CD4-positive, alpha-beta T cell treated with Interleukin-4 for 1 hour (primary cell): ENCODE results near the gene CLBA1.
"Not testable (repeated sequence)": the region's sequence is repeated elsewhere in the genome, so short reads cannot be mapped to it uniquely, and the experiment has no call there.

Source experiments
- DNase-seq, 2 donors: peaks; one replicate each; pipeline ENCODE4 v3.0.0-alpha.2; 2020 to 2022

Gene CLBA1

GRCh38 chr14:104947881-104948735, 37.5 kb upstream of the CLBA1 start:
- DNase-seq: not testable (repeated sequence)

DNA sequence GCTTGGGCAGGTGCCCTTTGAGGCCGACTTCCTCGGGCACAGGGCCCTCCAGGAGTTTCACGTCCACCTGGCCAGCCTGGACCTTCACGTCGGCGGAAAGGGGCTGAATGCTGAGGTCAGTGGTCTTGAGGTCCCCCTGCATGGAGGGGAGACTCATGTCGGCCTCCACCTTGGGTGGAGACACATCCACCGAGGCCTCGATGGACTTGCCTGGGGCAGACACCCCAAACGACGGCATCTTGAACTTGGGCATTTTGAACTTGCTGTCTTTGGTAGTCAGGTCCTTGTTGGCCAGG, 36.9 kb upstream of the CLBA1 start:
- DNase-seq: no peak

DNA sequence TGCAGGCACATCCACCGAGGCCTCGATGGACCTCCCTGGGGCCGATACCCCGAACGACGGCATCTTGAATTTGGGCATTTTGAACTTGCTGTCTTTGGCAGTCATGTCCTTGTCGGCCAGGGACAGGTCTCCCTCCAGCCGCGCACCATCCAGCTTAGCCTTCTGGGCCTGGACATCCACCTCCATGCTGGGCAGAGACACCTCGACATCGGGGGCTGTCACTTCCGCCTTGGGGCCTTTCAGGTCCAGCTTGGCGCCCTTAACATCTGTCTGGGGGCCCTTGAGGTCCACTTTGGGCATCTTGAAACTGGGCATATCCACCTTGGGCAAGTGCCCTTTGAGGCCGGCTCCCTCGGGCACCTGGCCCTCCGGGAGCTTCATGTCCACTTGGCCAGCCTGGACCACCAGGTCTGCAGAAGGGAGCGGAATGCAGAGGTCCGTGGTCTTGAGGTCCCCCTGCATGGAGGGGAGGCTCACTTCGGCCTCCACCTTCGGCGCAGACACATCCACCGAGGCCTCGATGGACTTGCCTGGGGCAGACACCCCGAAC, 36.1 kb upstream of the CLBA1 start:
- DNase-seq: not testable (repeated sequence)

- no peak for DNase-seq
Measured at GRCh38 chr14:104950021-104950420, 35.6 kb upstream of the CLBA1 start.

DNA sequence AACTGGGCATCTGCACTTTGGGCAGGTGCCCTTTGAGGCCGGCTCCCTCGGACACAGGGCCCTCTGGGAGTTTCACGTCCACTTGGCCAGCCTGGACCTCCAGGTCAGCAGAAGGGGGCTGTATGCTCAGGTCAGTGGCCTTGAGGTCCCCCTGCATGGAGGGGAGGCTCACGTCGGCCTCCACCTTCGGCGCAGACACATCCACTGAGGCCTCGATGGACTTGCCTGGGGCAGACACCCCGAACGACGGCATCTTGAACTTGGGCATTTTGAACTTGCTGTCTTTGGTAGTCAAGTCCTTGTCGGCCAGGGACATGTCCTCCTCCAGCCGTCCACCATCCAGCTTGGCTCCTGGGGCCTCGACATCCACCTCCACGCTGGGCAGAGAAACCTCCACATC, 34.9 kb upstream of the CLBA1 start:
- not testable (repeated sequence) for DNase-seq

GRCh38 chr14:104951863-104952657, 33.5 kb upstream of the CLBA1 start:
- not testable (repeated sequence) for DNase-seq

DNA sequence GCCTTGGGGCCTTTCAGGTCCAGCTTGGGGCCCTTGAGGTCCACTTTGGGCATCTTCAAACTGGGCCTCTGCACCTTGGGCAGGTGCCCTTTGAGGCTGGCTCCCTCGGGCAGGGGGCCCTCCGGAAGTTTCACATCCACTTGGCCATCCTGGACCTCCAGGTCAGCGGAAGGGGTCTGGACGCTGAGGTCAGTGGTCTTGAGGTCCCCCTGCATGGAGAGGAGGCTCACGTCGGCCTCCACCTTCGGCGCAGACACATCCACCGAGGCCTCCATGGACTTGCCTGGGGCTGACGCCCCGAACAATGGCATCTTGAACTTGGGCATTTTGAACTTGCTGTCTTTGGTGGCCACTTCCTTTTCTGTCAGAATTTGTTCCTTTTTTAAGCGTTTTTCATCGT, 32.5 kb upstream of the CLBA1 start:
- DNase-seq: no peak

DNA sequence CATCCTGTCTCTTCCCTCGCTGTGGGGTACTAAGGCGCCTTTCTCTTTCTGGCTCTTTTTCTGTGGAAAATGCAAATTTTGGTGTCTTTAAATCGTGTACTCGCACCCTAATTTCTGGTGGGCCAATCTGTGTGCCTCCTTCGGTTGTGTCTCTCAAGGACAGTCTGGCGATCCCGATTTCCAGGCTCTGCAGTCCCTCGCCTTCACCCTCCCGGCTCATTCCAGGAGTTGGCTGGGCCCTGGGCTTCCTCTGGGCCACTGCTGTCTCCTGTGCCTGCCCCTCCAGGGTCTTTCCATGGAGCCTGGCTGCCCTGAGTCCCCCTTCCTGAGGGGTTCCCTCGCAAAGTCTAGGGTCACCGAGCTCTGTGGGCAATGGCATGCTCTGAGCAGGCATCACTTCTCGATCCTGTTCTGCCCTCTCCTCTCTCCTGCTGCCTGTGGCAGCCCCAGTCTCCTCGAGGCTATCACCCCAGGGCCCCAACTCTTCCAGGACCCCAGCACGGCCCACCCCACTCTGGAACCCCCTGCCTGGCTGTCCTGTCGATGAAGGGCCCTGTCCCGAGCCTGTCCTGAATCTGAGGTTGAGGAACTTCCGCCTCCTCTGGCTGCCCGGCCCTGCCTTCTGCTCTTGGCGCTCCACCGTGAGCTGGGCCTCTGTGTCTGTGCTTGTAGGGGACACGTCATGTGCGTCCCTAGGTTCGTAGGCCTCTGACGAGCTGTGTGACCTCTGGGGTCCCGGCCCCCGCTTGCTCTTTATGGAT, 31.5 kb upstream of the CLBA1 start:
- no peak for DNase-seq

DNA sequence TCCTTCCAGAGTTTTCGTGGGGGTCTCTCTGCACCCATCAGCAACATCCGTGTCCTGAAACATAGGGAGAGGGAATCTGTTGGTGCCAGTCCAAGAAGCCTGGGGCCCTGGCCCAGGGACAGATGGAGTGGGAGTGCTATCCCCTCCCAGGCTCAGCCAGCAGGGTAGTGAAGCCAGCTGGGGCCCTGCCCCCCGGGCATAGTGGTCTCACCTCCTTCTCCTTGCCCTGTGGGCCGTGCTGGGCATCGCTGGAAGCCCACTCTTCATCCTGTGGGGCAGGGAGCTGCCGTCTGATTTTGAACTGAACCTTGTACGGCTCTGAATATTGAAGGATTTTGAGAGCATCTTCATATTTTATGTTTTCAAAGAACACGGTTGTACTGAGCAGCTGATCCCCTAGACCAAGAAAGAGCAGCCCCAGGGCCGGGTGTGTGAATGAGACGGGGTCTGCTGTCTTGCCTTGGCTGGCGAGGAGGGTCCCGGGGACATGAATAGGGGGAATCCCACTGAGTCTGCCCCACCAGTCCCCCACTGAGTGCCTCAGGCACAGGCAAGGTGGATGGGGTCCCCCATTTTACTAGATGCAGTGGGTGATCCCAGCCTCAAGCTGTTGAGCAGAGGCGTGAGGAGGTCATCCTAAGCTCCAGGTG, 30.7 kb upstream of the CLBA1 start:
- no peak for DNase-seq

DNA sequence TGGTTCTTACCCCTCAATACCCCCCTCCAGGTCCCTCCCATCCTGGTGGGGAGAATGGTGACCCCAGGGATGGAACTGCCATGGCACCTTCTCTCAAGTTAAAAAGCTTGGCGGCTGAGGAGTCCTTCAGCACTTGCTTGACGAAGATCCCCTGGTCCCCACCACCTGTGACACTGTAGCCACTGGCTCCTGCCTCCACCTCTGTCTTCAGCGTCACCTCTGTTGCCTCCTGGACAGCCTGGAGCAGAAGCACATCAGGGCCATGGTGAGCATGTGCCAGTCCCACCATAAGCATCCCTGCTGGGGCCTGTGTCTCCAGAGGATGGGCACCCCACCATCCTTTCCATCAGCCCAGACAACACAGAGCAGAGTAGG, 30.2 kb upstream of the CLBA1 start:
- DNase-seq: no peak

- DNase-seq: no peak
Measured at GRCh38 chr14:104956290-104956890, 29.2 kb upstream of the CLBA1 start.

GRCh38 chr14:104957146-104958113, 28.2 kb upstream of the CLBA1 start:
- no peak for DNase-seq

DNA sequence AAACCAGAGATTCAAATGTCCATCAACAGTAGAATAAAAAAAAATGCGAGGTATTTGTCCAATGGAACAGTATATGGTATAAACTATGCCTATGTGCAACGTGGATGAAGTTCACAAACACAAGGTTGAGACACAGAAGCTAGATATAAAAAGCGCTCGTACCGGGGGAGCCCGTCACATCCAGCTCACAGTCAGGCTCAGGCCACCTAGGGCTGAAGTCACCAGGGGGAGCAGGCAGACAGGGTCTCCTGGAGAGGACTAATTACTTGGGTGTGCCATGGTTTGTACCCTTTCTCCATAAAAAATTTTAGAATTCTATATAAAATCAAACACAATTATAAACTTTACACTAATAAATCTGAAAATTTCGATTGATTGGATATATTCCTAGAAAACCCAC, 21.0 kb upstream of the CLBA1 start:
- DNase-seq: no peak

DNA sequence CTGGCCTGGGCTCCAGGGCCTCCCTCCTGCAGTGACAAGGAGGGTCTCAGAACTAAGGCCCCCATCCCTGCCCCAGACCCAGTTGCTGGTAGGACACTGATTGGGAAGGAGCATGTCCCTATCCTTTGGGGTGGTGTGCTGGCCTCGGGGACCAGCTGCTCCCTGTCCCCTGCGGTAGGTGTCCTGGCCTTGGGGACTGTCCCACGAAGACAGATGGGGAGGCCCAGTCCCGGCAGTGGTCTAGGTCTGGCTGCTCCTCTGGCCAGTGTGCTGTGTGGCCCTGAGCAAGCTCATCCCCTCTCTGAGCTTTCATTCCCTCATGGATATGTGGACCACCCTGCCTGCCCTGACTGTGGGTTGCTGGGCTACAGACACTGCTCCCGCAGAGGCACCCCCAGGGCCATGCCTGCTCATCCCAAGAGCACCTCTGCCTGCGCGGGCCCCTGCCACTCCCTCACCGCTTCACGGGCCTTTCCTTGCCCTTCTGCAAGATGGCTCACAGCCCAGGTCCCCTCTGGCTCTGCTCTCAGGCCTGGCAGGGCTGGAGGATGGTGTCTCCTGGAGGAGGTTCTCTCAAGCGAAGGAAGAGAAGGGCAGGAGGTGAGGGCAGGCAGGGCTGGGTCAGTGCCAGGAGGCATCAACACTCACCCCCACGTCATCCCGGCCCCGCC, 19.9 kb upstream of the CLBA1 start:
- DNase-seq: no peak

GRCh38 chr14:104966261-104966865, 19.2 kb upstream of the CLBA1 start:
- no peak for DNase-seq

GRCh38 chr14:104966981-104967385, 18.6 kb upstream of the CLBA1 start:
- no peak for DNase-seq

DNA sequence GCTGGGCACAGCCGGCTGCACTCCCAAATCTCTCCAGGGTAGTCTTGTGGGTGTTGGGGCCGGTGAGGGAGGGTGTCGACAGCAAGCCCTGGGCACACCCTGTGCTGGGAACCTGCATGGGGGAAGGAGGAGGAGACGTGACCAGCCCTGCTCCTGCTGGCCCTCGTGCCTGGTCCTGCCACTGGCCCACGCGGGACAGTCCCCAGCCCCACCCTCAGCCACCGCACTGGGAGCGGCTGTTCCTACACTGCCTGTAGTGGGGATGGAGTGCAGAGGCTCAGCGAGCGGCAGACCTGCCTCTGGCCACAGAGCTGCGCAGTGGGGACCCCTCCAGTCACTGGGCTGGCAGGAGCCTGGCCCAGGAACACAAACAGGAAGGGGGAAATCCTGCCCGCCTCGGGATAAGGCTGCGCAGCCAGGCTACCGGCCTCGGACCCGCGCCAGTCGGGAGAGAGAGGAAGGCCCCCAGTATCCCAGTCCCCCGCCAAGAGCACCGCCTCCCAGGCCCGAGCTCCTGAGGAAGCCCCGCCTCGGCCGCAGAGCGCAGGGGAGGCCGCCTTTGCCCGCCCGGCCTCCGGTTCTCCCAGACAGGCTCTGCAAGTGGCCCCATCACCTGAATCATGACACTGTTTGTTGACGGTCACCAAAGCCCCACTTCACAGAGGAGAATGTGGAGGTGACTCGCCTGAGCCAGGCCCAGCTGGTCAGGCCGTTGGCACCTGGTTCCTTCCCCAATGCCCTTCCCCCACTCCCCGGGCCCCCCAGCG, 18.0 kb upstream of the CLBA1 start:
- no peak for DNase-seq

DNA sequence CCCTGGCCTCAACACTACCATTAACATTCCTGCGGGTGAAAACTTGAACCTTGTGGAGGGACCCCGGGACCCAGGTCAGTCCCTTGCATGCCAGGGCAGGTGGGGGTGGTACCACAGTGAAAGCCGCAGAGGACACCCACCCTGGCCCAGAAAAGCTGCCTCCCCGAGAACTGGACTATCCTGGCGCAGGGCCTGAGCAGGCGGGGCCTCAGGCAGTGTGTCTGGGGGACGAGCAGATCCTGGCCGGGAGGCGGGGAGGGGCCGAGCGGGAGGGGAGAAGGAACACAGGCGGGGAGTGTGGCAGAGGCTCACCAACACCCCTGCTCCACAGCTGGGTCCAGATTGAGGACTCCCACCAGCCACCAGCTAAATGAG, 17.4 kb upstream of the CLBA1 start:
- DNase-seq: no peak
